Measurements from ENCODE around the gene FRAT1. TPM values are rescaled to one million over a fixed set of nuclear protein-coding genes. Genes with fewer than 3 reads are reported as not detected.

FRAT1 gene
- total and polyA plus RNA-seq, 10 of the 15 experiments (the other 5 are each of a cell fraction or from before 2014, with no cell fraction given), result 0.07 to 0.73 (median 0.26) TPM

DNA sequence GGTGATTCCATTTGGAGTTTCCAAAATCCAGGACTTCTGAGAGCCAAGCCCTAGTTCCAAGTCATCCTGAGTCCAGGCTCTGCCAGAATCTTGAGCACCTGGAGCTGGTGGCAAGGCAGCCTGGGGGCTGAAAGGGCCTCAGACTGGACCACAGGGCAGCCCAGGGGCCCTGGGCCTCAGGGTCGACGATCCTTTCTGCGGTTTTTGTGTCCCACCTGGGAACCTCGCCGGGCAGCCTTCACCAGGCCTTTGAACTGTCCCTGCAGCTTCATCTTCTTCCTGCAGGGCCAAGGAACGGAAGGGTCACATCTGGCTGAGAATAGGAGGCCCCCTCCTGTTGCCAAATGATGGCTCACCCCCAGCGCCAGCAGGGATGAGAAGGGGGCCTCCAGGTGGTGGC lies 37.8 kb downstream of the FRAT1 start (continued):
- TF ChIP-seq SKIL (IDR thresholded peaks at IDR 0.05; ENCODE audit: low read depth, poor library complexity, severe bottlenecking), result no peak
- TF ChIP-seq MTA3 (IDR thresholded peaks at IDR 0.05; ENCODE audit: borderline replicate concordance, low read length), result no peak

DNA sequence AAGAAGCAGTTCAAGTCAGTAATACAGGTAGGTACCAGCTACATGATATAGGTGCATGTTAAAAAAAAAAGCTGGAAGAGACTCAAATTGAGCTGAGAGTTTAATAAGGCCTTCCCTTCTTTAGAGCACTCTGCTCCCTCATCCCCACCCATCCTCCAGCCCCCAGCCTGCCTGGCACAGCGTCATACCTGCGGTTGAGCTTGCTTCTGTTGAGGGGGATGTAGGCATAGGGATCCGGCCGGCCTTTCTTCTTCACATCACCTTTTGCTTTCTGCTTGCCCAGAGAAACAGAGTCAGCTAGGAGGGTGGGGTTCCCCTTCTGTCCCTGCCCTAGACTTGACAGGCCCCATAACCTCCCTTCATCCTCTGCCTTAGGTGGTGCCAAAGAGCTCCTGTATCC lies 39.3 kb downstream of the FRAT1 start:
- H3K4me1 ChIP-seq (ENCODE audit: control insufficient read depth, insufficient read depth, low read length), result no peaks in the 10 kb centered on the region
- H3K9ac ChIP-seq (ENCODE audit: control insufficient read depth, insufficient read depth, low read length), result no peak overlapping the region
- WGBS (ENCODE audit: insufficient coverage, insufficient replicate concordance, low lambda C conversion rate, missing lambda C conversion rate), result 100% methylated on average over 4 of the region's 4 CpGs
- RAD21 ChIA-PET (ENCODE audit: unreplicated experiment), result no interaction called here
- no peak overlapping the region for H3K4me2 ChIP-seq (ENCODE audit: control insufficient read depth, insufficient read depth)
- in situ Hi-C loops (cut with MboI), result no loop called here
- H3K36me3 ChIP-seq (ENCODE audit: control insufficient read depth in 2 of 2, insufficient read depth in 2 of 2, low read length in 1 of 2), result peaks cover 7 to 27% of the 10 kb centered on the region in 2 experiments
- POLR2A ChIA-PET, result no interaction called here
- no peaks in the 10 kb centered on the region for H4K20me1 ChIP-seq (ENCODE audit: control insufficient read depth, insufficient read depth)
- CTCF ChIA-PET, result interaction anchor here (3.9 kb wide), 1 partner anchor 80 kb away, joined by 26 read pairs; no protein-coding TSS in a partner anchor
- intact Hi-C loops (cut with micrococcal nuclease; ENCODE audit: unreplicated experiment), result no loop called here
- SMC1A ChIA-PET (ENCODE audit: uncharacterized antibody, unreplicated experiment), result no interaction called here
- no peaks in the 10 kb centered on the region for H3K27me3 ChIP-seq (replicated peaks in 1 of 2; ENCODE audit: control insufficient read depth in 2 of 2, insufficient read depth in 2 of 2, low read length in 1 of 2)
- H3K9me3 ChIP-seq (replicated peaks; ENCODE audit: control insufficient read depth, insufficient read depth, low read length), result no peaks in the 10 kb centered on the region
- FAIRE-seq, result no peak
- H3K4me3 ChIP-seq, result no peak overlapping the region
- no peak for DNase-seq (ENCODE audit: low read depth, low spot score)
- H2AFZ ChIP-seq (ENCODE audit: control insufficient read depth, low read depth, low read length), result no peak overlapping the region
- no peak for ATAC-seq
- no peaks in the 10 kb centered on the region for H3K79me2 ChIP-seq (ENCODE audit: control insufficient read depth, insufficient read depth, low read length)
- H3K27ac ChIP-seq (ENCODE audit: control insufficient read depth, insufficient read depth), result no peak overlapping the region
- no TSS peak for BruUV-seq (replicated peaks)
- TF ChIP-seq CEBPZ (IDR thresholded peaks at IDR 0.05; ENCODE audit: low read depth, low read length) (no peak), RAD21 (IDR thresholded peaks at IDR 0.05; ENCODE audit: insufficient read depth, low read depth, low read length) (no peak), EZH2 (IDR thresholded peaks at IDR 0.05; ENCODE audit: borderline replicate concordance, control insufficient read depth, low read depth, low read length) (no peak), IKZF1 (conservative IDR thresholded peaks at IDR 0.05) (no peak), SRF (IDR thresholded peaks at IDR 0.05; ENCODE audit: low read depth in 2 of 2, low read length in 2 of 2) (no peak), ATF2 (IDR thresholded peaks at IDR 0.05; ENCODE audit: low read length) (no peak)
- TF ChIP-seq, protein P1, sequence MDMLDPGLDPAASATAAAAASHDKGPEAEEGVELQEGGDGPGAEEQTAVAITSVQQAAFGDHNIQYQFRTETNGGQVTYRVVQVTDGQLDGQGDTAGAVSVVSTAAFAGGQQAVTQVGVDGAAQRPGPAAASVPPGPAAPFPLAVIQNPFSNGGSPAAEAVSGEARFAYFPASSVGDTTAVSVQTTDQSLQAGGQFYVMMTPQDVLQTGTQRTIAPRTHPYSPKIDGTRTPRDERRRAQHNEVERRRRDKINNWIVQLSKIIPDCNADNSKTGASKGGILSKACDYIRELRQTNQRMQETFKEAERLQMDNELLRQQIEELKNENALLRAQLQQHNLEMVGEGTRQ (IDR thresholded peaks at IDR 0.05; ENCODE audit: borderline replicate concordance, low read depth, low read length), result no peak
- TF ChIP-seq, protein P2, sequence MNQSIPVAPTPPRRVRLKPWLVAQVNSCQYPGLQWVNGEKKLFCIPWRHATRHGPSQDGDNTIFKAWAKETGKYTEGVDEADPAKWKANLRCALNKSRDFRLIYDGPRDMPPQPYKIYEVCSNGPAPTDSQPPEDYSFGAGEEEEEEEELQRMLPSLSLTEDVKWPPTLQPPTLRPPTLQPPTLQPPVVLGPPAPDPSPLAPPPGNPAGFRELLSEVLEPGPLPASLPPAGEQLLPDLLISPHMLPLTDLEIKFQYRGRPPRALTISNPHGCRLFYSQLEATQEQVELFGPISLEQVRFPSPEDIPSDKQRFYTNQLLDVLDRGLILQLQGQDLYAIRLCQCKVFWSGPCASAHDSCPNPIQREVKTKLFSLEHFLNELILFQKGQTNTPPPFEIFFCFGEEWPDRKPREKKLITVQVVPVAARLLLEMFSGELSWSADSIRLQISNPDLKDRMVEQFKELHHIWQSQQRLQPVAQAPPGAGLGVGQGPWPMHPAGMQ (IDR thresholded peaks at IDR 0.05; ENCODE audit: borderline replicate concordance), result no peak
